BJ (cell line): Measurements from ENCODE around the gene APBB2. TPM values are rescaled to one million over a fixed set of nuclear protein-coding genes. Genes with fewer than 3 reads are reported as not detected.
"Not testable (repeated sequence)": the region's sequence is repeated elsewhere in the genome, so short reads cannot be mapped to it uniquely, and the experiment has no call there.

Source experiments
- CTCF ChIA-PET: fragments of 350-600 bp; formaldehyde crosslinking; extraction: SDS; loops from one replicate; lab custom pipeline; 2021; ENCODE audit warnings: antibody characterized with exemption, inconsistent platforms; lab: Yijun Ruan, JAX
- POLR2A ChIA-PET: fragments of 300-600 bp; sonication (Branson Sonifier 250); formaldehyde crosslinking; extraction: SDS; loops from one replicate; lab custom pipeline; 2021; ENCODE audit warnings: antibody characterized with exemption; lab: Charles Lee
- DNase-seq: peaks from one replicate; pipeline ENCODE4 v3.0.0-alpha.2; 2011; ENCODE audit warnings: low read depth
- H3K27me3 ChIP-seq: 2 replicates; pipeline ENCODE4 v1.6.0; 2011; ENCODE audit warnings: low read length; ENCODE audit not compliant: control insufficient read depth, insufficient read depth
- H3K36me3 ChIP-seq: 2 replicates; pipeline ENCODE4 v1.5.1; 2011; ENCODE audit warnings: low read length; ENCODE audit not compliant: control insufficient read depth, insufficient read depth
- H3K4me3 ChIP-seq: 2 replicates; pipeline ENCODE4 v1.5.1; 2011; ENCODE audit warnings: low read depth, mild to moderate bottlenecking, control low read depth, low read length
- CTCF ChIP-seq: IDR thresholded peaks from 2 replicates; pipeline ENCODE4 v1.5.1; 2011; ENCODE audit warnings: low read depth, mild to moderate bottlenecking, control low read depth, inconsistent platforms, low read length, moderate library complexity; ENCODE audit not compliant: insufficient read depth
- polyA plus RNA-seq: library from polyadenylated mRNA; depleted of rRNA; stranded (reverse); fragments of >200 nt; gene quantifications from 2 replicates; pipeline ENCODE4 v1.2.3, GENCODE V29; 2011

Gene APBB2
- polyA plus RNA-seq, 1 experiment = 50.3 TPM

GRCh38 chr4:40931238-40931637 lies 283.1 kb downstream of the APBB2 start:
- Histone ChIP-seq H3K36me3 (peaks cover 5% of the 10 kb centered on the region), H3K27me3 (no peaks in the 10 kb centered on the region), H3K4me3 (no peak overlapping the region)
- no peak for DNase-seq
- POLR2A ChIA-PET = no interaction called here
- TF ChIP-seq CTCF = no peak
- CTCF ChIA-PET = interaction anchor here (1.0 to 16.3 kb wide), 5 partner anchors 10 to 283 kb away, joined by 3 to 181 read pairs (median 5); partner anchors contain the start of gene APBB2

- ChIA-PET CTCF (interaction anchor here (1.1 to 16.3 kb wide), 9 partner anchors 9 to 332 kb away, joined by 3 to 181 read pairs (median 7); partner anchors contain the start of gene APBB2), POLR2A (no interaction called here)
- Histone ChIP-seq H3K36me3 (no peaks in the 10 kb centered on the region), H3K4me3 (no peak overlapping the region), H3K27me3 (no peaks in the 10 kb centered on the region)
- no peak for DNase-seq
- no peak for TF ChIP-seq CTCF
These were observed 287.3 kb downstream of the APBB2 start for GRCh38 chr4:40927074-40927473.

GRCh38 chr4:40924793-40925117 lies 289.6 kb downstream of the APBB2 start:
- TF ChIP-seq CTCF = no peak
- POLR2A ChIA-PET = no interaction called here
- Histone ChIP-seq H3K36me3 (no peaks in the 10 kb centered on the region), H3K27me3 (no peaks in the 10 kb centered on the region), H3K4me3 (no peak overlapping the region)
- CTCF ChIA-PET = interaction anchor here (0.7 to 16.3 kb wide), 34 partner anchors 9 to 360 kb away, joined by 3 to 181 read pairs (median 5); partner anchors contain the start of gene APBB2
- no peak for DNase-seq

GRCh38 chr4:40924096-40924792 lies 290.1 kb downstream of the APBB2 start:
- Histone ChIP-seq H3K27me3 (no peaks in the 10 kb centered on the region), H3K36me3 (no peaks in the 10 kb centered on the region), H3K4me3 (no peak overlapping the region)
- CTCF ChIA-PET = interaction anchor here (0.7 to 16.3 kb wide), 34 partner anchors 10 to 361 kb away, joined by 3 to 181 read pairs (median 5); partner anchors contain the start of gene APBB2
- peak; percentile 94 for TF ChIP-seq CTCF
- POLR2A ChIA-PET = interaction anchor here (0.6 kb wide), 1 partner anchor 292 kb away, joined by 17 read pairs; no protein-coding TSS in a partner anchor
- DNase-seq = no peak

GRCh38 chr4:40923316-40924095 lies 290.8 kb downstream of the APBB2 start:
- no peak for TF ChIP-seq CTCF

GRCh38 chr4:40919976-40920375 lies 294.4 kb downstream of the APBB2 start:
- CTCF ChIA-PET = interaction anchor here (1.1 to 16.3 kb wide), 2 partner anchors 11 to 20 kb away, joined by 4 to 181 read pairs; no protein-coding TSS in a partner anchor
- H3K4me3 ChIP-seq, H3K27me3 ChIP-seq, POLR2A ChIA-PET, DNase-seq, H3K36me3 ChIP-seq: not testable (repeated sequence)

More at GRCh38 chr4:40923316-40924095, 290.8 kb downstream of the APBB2 start:
- ChIA-PET CTCF (interaction anchor here (1.1 to 16.3 kb wide), 18 partner anchors 11 to 299 kb away, joined by 3 to 181 read pairs (median 5); partner anchors contain the start of gene APBB2), POLR2A (no interaction called here)
- DNase-seq = no peak
- no peaks in the 10 kb centered on the region for H3K36me3 ChIP-seq
- H3K4me3 ChIP-seq = no peak overlapping the region
- no peaks in the 10 kb centered on the region for H3K27me3 ChIP-seq
